Panc1 (cell line): ENCODE data around the gene LAMP1.

Experiments used
- POLR2AphosphoS5 ChIP-seq: IDR thresholded peaks from 2 replicates; pipeline ENCODE4 v1.6.1; 2012; ENCODE audit warnings: mild to moderate bottlenecking, low read depth, low read length, moderate library complexity
- TF ChIP-seq, protein P1 (sequence below): fragments of 450-650 bp; IDR thresholded peaks from 2 replicates; pipeline ENCODE4 v1.5.1; 2017; ENCODE audit warnings: mild to moderate bottlenecking

GRCh38 chr13:113324398-113324797, 27.4 kb downstream of the LAMP1 start:
- TF ChIP-seq, protein P1, sequence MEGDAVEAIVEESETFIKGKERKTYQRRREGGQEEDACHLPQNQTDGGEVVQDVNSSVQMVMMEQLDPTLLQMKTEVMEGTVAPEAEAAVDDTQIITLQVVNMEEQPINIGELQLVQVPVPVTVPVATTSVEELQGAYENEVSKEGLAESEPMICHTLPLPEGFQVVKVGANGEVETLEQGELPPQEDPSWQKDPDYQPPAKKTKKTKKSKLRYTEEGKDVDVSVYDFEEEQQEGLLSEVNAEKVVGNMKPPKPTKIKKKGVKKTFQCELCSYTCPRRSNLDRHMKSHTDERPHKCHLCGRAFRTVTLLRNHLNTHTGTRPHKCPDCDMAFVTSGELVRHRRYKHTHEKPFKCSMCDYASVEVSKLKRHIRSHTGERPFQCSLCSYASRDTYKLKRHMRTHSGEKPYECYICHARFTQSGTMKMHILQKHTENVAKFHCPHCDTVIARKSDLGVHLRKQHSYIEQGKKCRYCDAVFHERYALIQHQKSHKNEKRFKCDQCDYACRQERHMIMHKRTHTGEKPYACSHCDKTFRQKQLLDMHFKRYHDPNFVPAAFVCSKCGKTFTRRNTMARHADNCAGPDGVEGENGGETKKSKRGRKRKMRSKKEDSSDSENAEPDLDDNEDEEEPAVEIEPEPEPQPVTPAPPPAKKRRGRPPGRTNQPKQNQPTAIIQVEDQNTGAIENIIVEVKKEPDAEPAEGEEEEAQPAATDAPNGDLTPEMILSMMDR = no peak
- TF ChIP-seq POLR2AphosphoS5 = no peak
